HCT116 (cell line): ENCODE measurements around the gene SLC16A12.

Source experiments
- ATF3 ChIP-seq: IDR thresholded peaks from 2 replicates; pipeline ENCODE4 v1.6.1; 2012
- CTCF ChIP-seq, 3 experiments: fragments of 200-600 bp in 1 of 3; sonication (generic) in 1 of 3; IDR thresholded peaks in 2 of 3; conservative IDR thresholded peaks in 1 of 3; 2 replicates each; pipeline ENCODE4 v1.5.1; 2012 to 2017; ENCODE audit warnings: low read depth in 2 of 3, low read length in 2 of 3, antibody characterized with exemption in 1 of 3, borderline replicate concordance in 1 of 3, control low read depth in 1 of 3, mild to moderate bottlenecking in 1 of 3, mixed read lengths in 1 of 3, mixed run types in 1 of 3, moderate library complexity in 1 of 3; ENCODE audit not compliant: insufficient read depth in 1 of 3
- EZH2 ChIP-seq: fragments of 200-600 bp; sonication (generic); IDR thresholded peaks from 2 replicates; pipeline ENCODE4 v1.6.1; 2017; ENCODE audit warnings: antibody characterized with exemption, mixed run types
- EZH2phosphoT487 ChIP-seq: fragments of 200-600 bp; IDR thresholded peaks from 2 replicates; pipeline ENCODE4 v1.6.1; 2018; ENCODE audit warnings: antibody characterized with exemption, borderline replicate concordance
- POLR2A ChIP-seq: IDR thresholded peaks from 2 replicates; pipeline ENCODE4 v1.7.0; 2011; ENCODE audit warnings: borderline replicate concordance; ENCODE audit not compliant: insufficient read depth, insufficient read length; ENCODE audit errors: extremely low read depth
- ZNF274 ChIP-seq: fragments of 200-500 bp; sonication (Bioruptor generic); IDR thresholded peaks from 2 replicates; pipeline ENCODE4 v1.6.1; 2014; ENCODE audit warnings: mild to moderate bottlenecking, low read depth, low read length, inconsistent platforms

GRCh38 chr10:89503652-89504370, 31.6 kb downstream of the SLC16A12 start:
- TF ChIP-seq CTCF (IDR thresholded peaks at IDR 0.05 in 2 of 3, conservative IDR thresholded peaks at IDR 0.05 in 1 of 3; ENCODE audit: borderline replicate concordance in 1 of 3, insufficient read depth in 1 of 3, low read depth in 2 of 3, low read length in 2 of 3) (no peak), ZNF274 (no peak), POLR2A (no peak), EZH2phosphoT487 (no peak), EZH2 (no peak), ATF3 (no peak)
